Gastroesophageal sphincter (tissue), 3 donors: ENCODE data around the gene PAX7.

Experiments used
- EP300 ChIP-seq: sonication (generic); formaldehyde crosslinking; IDR thresholded peaks from one replicate; pipeline ENCODE4 v1.6.1; 2017; ENCODE audit warnings: antibody characterized with exemption, mild to moderate bottlenecking
- POLR2A ChIP-seq, 2 donors: fragments of 450-650 bp; IDR thresholded peaks; one replicate each; pipeline ENCODE4 v1.6.1; 2017; ENCODE audit warnings: antibody characterized with exemption in 2 of 2, mild to moderate bottlenecking in 2 of 2, moderate library complexity in 1 of 2
- POLR2AphosphoS5 ChIP-seq: sonication (generic); formaldehyde crosslinking; IDR thresholded peaks from one replicate; pipeline ENCODE4 v1.6.1; 2017; ENCODE audit warnings: antibody characterized with exemption
- TF ChIP-seq, protein P1 (sequence below), 4 experiments: fragments of 200-600 bp in 2 of 4; fragments of 450-650 bp in 2 of 4; sonication (generic) in 1 of 4; IDR thresholded peaks; one replicate each; pipeline ENCODE4 v1.5.1; 2017 to 2019; ENCODE audit warnings: antibody characterized with exemption in 4 of 4, mild to moderate bottlenecking in 2 of 4, moderate library complexity in 2 of 4

DNA sequence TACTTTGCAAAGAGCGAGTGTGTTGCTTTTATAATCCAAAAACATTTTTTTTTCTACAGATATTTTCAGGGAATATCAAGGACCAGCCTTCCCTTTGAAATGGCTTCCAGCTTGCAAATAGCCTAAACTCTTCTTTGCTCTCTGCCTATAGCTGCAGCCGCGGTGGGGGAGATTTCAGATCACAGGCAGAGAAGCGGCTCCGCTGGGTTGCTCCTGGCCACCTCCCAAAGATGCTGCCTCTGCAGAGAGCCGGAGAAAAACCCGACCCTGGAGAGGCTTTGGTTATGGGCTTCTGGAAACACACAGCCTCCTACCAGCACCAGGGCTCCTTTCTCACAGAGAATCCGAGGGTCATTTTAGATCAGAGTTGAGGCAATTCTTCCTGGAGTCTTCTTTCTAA lies 18.6 kb upstream of the PAX7 start:
- TF ChIP-seq, protein P1, sequence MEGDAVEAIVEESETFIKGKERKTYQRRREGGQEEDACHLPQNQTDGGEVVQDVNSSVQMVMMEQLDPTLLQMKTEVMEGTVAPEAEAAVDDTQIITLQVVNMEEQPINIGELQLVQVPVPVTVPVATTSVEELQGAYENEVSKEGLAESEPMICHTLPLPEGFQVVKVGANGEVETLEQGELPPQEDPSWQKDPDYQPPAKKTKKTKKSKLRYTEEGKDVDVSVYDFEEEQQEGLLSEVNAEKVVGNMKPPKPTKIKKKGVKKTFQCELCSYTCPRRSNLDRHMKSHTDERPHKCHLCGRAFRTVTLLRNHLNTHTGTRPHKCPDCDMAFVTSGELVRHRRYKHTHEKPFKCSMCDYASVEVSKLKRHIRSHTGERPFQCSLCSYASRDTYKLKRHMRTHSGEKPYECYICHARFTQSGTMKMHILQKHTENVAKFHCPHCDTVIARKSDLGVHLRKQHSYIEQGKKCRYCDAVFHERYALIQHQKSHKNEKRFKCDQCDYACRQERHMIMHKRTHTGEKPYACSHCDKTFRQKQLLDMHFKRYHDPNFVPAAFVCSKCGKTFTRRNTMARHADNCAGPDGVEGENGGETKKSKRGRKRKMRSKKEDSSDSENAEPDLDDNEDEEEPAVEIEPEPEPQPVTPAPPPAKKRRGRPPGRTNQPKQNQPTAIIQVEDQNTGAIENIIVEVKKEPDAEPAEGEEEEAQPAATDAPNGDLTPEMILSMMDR (IDR thresholded peaks at IDR 0.05) = no peak
- no peak for TF ChIP-seq POLR2A (IDR thresholded peaks at IDR 0.05)
- no peak for TF ChIP-seq POLR2AphosphoS5
- TF ChIP-seq EP300 = no peak
